Measurements from ENCODE around the gene METTL15. TPM values are rescaled to one million over a fixed set of nuclear protein-coding genes. Genes with fewer than 3 reads are reported as not detected.

METTL15 gene
- total RNA-seq, 5 donors from 2014 or later (not counting 1 experiment from before 2014, with no cell fraction given), result 7.6 to 12.1 (median 10.6) TPM

DNA sequence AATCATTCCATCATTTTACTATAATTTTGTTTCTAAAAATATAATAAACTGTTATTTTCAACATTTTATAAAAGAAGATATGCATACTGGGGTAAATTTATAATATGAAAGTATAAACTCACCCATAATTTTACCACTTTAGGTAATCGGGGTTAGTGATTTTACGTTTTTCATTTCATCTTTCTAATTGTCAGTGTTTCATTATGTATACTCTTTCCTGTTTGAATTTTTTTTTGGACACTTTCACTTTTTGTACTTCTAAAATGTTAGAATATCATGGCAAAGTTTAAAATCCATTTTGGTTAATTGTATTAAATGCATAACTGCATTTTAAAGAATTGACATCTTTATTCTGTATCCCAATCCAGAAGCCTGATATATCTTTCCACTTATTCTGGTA, 115.8 kb downstream of the METTL15 start:
- no peaks in the 10 kb centered on the region for H3K9me3 ChIP-seq
- ChIA-PET CTCF (no interaction called here), POLR2A (no interaction called here)
- H3K4me3 ChIP-seq (ENCODE audit: control insufficient read depth in 1 of 2, extremely low read depth in 1 of 2, low read length in 1 of 2), result no peak overlapping the region
- DNase-seq (no peak), ATAC-seq (replicated peaks in 1 of 4) (no peak)
- H3K4me1 ChIP-seq (ENCODE audit: control insufficient read depth in 1 of 2, extremely low read depth in 1 of 2, insufficient read depth in 2 of 2, low read length in 2 of 2), result no peaks in the 10 kb centered on the region
- no peaks in the 10 kb centered on the region for H3K27me3 Mint-ChIP-seq
- no CpG with 5 or more reads among the region's 2 CpGs for WGBS (ENCODE audit: insufficient coverage)
- H3K36me3 Mint-ChIP-seq, result peaks cover 37% of the 10 kb centered on the region
- peaks cover 15 to 32% (median 16%) of the 10 kb centered on the region in 3 donors for H3K4me1 Mint-ChIP-seq
- no peak overlapping the region for H3K27ac Mint-ChIP-seq
- H3K9me3 Mint-ChIP-seq, result peaks cover 0 to 3% (median 0%) of the 10 kb centered on the region in 3 donors
- H3K4me3 Mint-ChIP-seq, result no peak overlapping the region
- H3K27me3 ChIP-seq (replicated peaks in 1 of 2; ENCODE audit: control insufficient read depth in 2 of 2, extremely low read depth in 1 of 2, insufficient read depth in 2 of 2, low read length in 1 of 2), result no peaks in the 10 kb centered on the region
- no peak overlapping the region for H3K27ac ChIP-seq (ENCODE audit: low read length)
- H3K36me3 ChIP-seq (ENCODE audit: control insufficient read depth in 2 of 2, extremely low read depth in 1 of 2, insufficient read depth in 1 of 2, low read length in 1 of 2), result peaks cover 0 to 2% of the 10 kb centered on the region in 2 donors

DNA sequence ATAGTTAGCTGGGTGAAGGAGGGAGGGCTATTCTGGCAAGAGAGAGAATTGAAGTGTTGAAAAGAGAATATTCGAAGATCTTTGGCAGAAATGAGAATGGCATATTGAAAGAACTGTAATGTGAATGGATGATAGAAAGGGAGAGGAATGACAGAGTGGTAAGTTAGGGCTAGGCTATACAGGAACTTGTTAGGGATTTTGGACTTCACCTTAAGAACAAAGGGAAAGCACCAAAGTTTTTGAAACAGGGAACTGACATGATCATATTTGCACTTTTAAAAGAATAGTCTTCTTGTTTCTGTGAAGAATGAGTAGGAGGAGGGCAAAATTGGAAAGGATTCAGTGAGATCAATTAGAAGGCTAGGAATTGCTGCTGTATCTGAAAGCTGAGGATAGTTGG, 119.3 kb downstream of the METTL15 start:
- Mint-ChIP-seq H3K4me1 (peaks cover 4 to 17% (median 6%) of the 10 kb centered on the region in 3 donors), H3K27me3 (no peaks in the 10 kb centered on the region), H3K36me3 (peaks cover 34% of the 10 kb centered on the region), H3K4me3 (no peak overlapping the region), H3K27ac (no peak overlapping the region), H3K9me3 (peaks cover 0 to 3% (median 0%) of the 10 kb centered on the region in 3 donors)
- CTCF ChIA-PET, result no interaction called here
- no peaks in the 10 kb centered on the region for H3K9me3 ChIP-seq
- ATAC-seq (replicated peaks in 1 of 4) (no peak), DNase-seq (no peak)
- no peaks in the 10 kb centered on the region for H3K4me1 ChIP-seq (ENCODE audit: control insufficient read depth in 1 of 2, extremely low read depth in 1 of 2, insufficient read depth in 2 of 2, low read length in 2 of 2)
- no peak overlapping the region for H3K4me3 ChIP-seq (ENCODE audit: control insufficient read depth in 1 of 2, extremely low read depth in 1 of 2, low read length in 1 of 2)
- no peaks in the 10 kb centered on the region for H3K27me3 ChIP-seq (replicated peaks in 1 of 2; ENCODE audit: control insufficient read depth in 2 of 2, extremely low read depth in 1 of 2, insufficient read depth in 2 of 2, low read length in 1 of 2)
- POLR2A ChIA-PET, result no interaction called here
- H3K36me3 ChIP-seq (ENCODE audit: control insufficient read depth in 2 of 2, extremely low read depth in 1 of 2, insufficient read depth in 1 of 2, low read length in 1 of 2), result peaks cover 0 to 4% of the 10 kb centered on the region in 2 donors
- WGBS (ENCODE audit: insufficient coverage), result 91% methylated on average over 1 of the region's 1 CpG
- H3K27ac ChIP-seq (ENCODE audit: low read length), result no peak overlapping the region

DNA sequence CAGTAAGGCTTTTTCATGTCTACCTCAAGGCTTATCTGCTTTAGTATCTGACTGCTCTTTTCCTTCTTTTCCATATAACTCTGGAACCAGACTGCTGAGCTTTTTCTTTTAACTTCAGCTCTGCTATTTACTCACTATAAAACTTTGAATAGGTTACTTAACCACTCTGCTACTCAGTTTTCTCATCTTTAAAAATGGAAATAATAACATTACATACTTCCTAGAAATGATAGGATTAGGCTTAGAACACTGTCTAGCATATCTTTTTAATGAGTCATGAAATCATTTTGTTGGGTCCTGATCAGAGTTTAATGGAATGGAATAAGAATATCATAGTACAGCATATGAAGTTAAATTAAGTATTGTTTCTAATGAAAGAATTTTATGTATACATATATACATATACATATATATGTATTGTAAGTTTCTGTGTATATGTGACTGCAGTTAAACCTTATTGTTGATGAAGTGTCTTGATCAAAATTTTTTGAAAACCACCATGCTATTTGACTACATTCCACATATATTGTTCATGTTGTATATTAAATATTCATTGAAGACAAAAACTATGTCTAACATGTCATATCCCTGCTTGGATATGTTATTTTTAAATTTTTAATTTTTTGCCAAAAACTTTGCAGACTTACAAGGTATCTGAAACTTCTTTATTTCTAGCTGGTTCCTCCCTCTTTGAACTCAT, 120.2 kb downstream of the METTL15 start:
- Histone ChIP-seq H3K27ac (ENCODE audit: low read length) (no peak overlapping the region), H3K36me3 (ENCODE audit: control insufficient read depth in 2 of 2, extremely low read depth in 1 of 2, insufficient read depth in 1 of 2, low read length in 1 of 2) (peaks cover 0 to 4% of the 10 kb centered on the region in 2 donors), H3K4me3 (ENCODE audit: control insufficient read depth in 1 of 2, extremely low read depth in 1 of 2, low read length in 1 of 2) (no peak overlapping the region), H3K27me3 (replicated peaks in 1 of 2; ENCODE audit: control insufficient read depth in 2 of 2, extremely low read depth in 1 of 2, insufficient read depth in 2 of 2, low read length in 1 of 2) (no peaks in the 10 kb centered on the region), H3K4me1 (ENCODE audit: control insufficient read depth in 1 of 2, extremely low read depth in 1 of 2, insufficient read depth in 2 of 2, low read length in 2 of 2) (no peaks in the 10 kb centered on the region), H3K9me3 (no peaks in the 10 kb centered on the region)
- H3K4me1 Mint-ChIP-seq, result peaks cover 4 to 10% (median 6%) of the 10 kb centered on the region in 3 donors
- peaks cover 0 to 3% (median 0%) of the 10 kb centered on the region in 3 donors for H3K9me3 Mint-ChIP-seq
- CTCF ChIA-PET, result no interaction called here
- no peaks in the 10 kb centered on the region for H3K27me3 Mint-ChIP-seq
- ATAC-seq (replicated peaks in 1 of 4) (no peak), DNase-seq (no peak)
- no peak overlapping the region for H3K27ac Mint-ChIP-seq
- POLR2A ChIA-PET, result no interaction called here
- H3K4me3 Mint-ChIP-seq, result no peak overlapping the region
- peaks cover 38% of the 10 kb centered on the region for H3K36me3 Mint-ChIP-seq

DNA sequence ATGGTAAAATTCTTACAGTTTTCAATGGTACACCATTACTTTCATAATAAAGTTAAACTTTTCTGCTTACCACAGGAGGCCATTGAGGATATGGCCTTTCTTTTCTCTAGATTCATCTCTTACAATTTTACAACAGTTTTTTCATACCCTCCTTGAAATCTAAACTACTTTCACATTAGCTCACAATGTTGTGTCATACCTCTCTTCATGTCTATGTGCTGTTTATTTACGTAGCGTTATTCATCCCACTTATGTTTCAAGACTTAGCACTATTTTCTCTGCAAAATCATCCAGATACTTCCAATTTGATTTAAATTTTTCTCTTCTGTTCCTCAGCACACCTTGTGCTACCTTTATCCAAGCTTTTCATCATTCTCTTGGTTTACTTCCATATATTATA, 123.3 kb downstream of the METTL15 start:
- POLR2A ChIA-PET, result no interaction called here
- 100% methylated on average over 2 of the region's 2 CpGs for WGBS (ENCODE audit: insufficient coverage)
- DNase-seq (no peak), ATAC-seq (replicated peaks in 1 of 4) (no peak)
- H3K4me3 Mint-ChIP-seq, result no peak overlapping the region
- H3K27me3 Mint-ChIP-seq, result no peaks in the 10 kb centered on the region
- H3K9me3 ChIP-seq, result no peaks in the 10 kb centered on the region
- no peak overlapping the region for H3K27ac ChIP-seq (ENCODE audit: low read length)
- peaks cover 0 to 3% (median 0%) of the 10 kb centered on the region in 3 donors for H3K9me3 Mint-ChIP-seq
- H3K27me3 ChIP-seq (replicated peaks in 1 of 2; ENCODE audit: control insufficient read depth in 2 of 2, extremely low read depth in 1 of 2, insufficient read depth in 2 of 2, low read length in 1 of 2), result no peaks in the 10 kb centered on the region
- no peak overlapping the region for H3K27ac Mint-ChIP-seq
- peaks cover 0 to 4% of the 10 kb centered on the region in 2 donors for H3K36me3 ChIP-seq (ENCODE audit: control insufficient read depth in 2 of 2, extremely low read depth in 1 of 2, insufficient read depth in 1 of 2, low read length in 1 of 2)
- peaks cover 41% of the 10 kb centered on the region for H3K36me3 Mint-ChIP-seq
- H3K4me1 ChIP-seq (ENCODE audit: control insufficient read depth in 1 of 2, extremely low read depth in 1 of 2, insufficient read depth in 2 of 2, low read length in 2 of 2), result no peaks in the 10 kb centered on the region
- H3K4me1 Mint-ChIP-seq, result peaks cover 0 to 6% (median 0%) of the 10 kb centered on the region in 3 donors
- no peak overlapping the region for H3K4me3 ChIP-seq (ENCODE audit: control insufficient read depth in 1 of 2, extremely low read depth in 1 of 2, low read length in 1 of 2)
- CTCF ChIA-PET, result no interaction called here

DNA sequence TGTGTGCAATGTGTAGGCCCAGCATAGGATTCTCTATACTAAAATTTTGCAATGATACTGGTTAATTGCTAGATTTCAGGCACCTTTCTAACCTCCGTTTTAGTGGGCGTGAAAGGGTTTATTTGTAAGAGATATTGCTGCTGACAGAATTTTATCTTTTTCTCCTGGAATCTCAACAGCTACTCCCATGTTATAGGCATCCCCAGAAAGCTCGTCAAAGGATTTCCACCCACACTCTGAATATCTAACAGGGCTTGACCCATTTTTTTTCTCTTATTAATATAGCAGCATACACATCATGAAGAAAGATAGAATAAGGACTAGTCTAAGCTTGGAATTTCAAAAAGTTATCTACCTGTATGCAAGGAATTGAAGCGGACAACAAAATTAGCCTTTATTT, 124.5 kb downstream of the METTL15 start:
- whole genome bisulfite sequencing (ENCODE audit: insufficient coverage), result no CpG with 5 or more reads among the region's 4 CpGs
- Mint-ChIP-seq H3K27me3 (no peaks in the 10 kb centered on the region), H3K4me3 (no peak overlapping the region), H3K4me1 (peaks cover 0 to under 1% (median 0%) of the 10 kb centered on the region in 3 donors), H3K36me3 (peaks cover 44% of the 10 kb centered on the region), H3K9me3 (peaks cover 0 to 6% (median 0%) of the 10 kb centered on the region in 3 donors), H3K27ac (no peak overlapping the region)
- Histone ChIP-seq H3K27me3 (replicated peaks in 1 of 2; ENCODE audit: control insufficient read depth in 2 of 2, extremely low read depth in 1 of 2, insufficient read depth in 2 of 2, low read length in 1 of 2) (no peaks in the 10 kb centered on the region), H3K36me3 (ENCODE audit: control insufficient read depth in 2 of 2, extremely low read depth in 1 of 2, insufficient read depth in 1 of 2, low read length in 1 of 2) (peaks cover 0 to 4% of the 10 kb centered on the region in 2 donors), H3K9me3 (no peaks in the 10 kb centered on the region), H3K4me3 (ENCODE audit: control insufficient read depth in 1 of 2, extremely low read depth in 1 of 2, low read length in 1 of 2) (no peak overlapping the region), H3K4me1 (ENCODE audit: control insufficient read depth in 1 of 2, extremely low read depth in 1 of 2, insufficient read depth in 2 of 2, low read length in 2 of 2) (no peaks in the 10 kb centered on the region), H3K27ac (ENCODE audit: low read length) (no peak overlapping the region)
- CTCF ChIA-PET, result interaction anchor here in 1 of 2 donors (0.5 kb wide), 1 partner anchor 1912 kb away, joined by 9 read pairs; no protein-coding TSS in a partner anchor
- POLR2A ChIA-PET, result no interaction called here
- DNase-seq (no peak), ATAC-seq (replicated peaks in 1 of 4) (no peak)

DNA sequence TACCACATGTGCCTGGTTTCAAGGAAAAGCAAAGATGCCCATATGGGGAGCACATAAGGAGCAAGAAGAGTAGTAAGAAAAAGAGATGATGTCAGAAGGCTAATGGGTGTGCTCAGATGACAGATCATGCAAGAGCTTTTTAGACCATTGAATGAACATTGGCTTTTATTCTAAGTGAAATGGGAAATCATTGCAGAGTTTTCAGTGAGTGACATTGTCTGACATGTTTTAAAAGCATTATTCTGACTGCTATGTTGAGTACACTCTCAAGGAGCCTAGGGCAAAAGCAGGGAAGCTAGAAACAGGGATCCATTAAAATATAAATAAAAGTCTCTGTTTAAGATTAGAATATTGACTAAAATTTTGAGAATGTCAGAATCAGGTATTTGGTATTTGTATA, 133.6 kb downstream of the METTL15 start:
- H3K4me3 Mint-ChIP-seq, result no peak overlapping the region
- Histone ChIP-seq H3K4me1 (ENCODE audit: control insufficient read depth in 1 of 2, extremely low read depth in 1 of 2, insufficient read depth in 2 of 2, low read length in 2 of 2) (no peaks in the 10 kb centered on the region), H3K4me3 (ENCODE audit: control insufficient read depth in 1 of 2, extremely low read depth in 1 of 2, low read length in 1 of 2) (no peak overlapping the region), H3K27ac (ENCODE audit: low read length) (no peak overlapping the region), H3K9me3 (no peaks in the 10 kb centered on the region), H3K36me3 (ENCODE audit: control insufficient read depth in 2 of 2, extremely low read depth in 1 of 2, insufficient read depth in 1 of 2, low read length in 1 of 2) (no peaks in the 10 kb centered on the region), H3K27me3 (replicated peaks in 1 of 2; ENCODE audit: control insufficient read depth in 2 of 2, extremely low read depth in 1 of 2, insufficient read depth in 2 of 2, low read length in 1 of 2) (no peaks in the 10 kb centered on the region)
- ChIA-PET POLR2A (interaction anchor here in 1 of 2 donors (0.6 kb wide), 1 partner anchor 71 kb away, joined by 4 read pairs; no protein-coding TSS in a partner anchor), CTCF (interaction anchor here in 1 of 2 donors (0.7 kb wide), 1 partner anchor 70 kb away, joined by 4 read pairs; no protein-coding TSS in a partner anchor)
- ATAC-seq (replicated peaks in 1 of 4) (no peak), DNase-seq (no peak)
- H3K36me3 Mint-ChIP-seq, result peaks cover 42% of the 10 kb centered on the region
- no peak overlapping the region for H3K27ac Mint-ChIP-seq
- H3K9me3 Mint-ChIP-seq, result peaks cover 0 to 3% (median 0%) of the 10 kb centered on the region in 3 donors
- H3K27me3 Mint-ChIP-seq, result no peaks in the 10 kb centered on the region
- peaks cover 0 to 12% (median 0%) of the 10 kb centered on the region in 3 donors for H3K4me1 Mint-ChIP-seq

Measured in T-cell (primary cell).